ENCODE data around the gene KIF1A.

The KIF1A gene

DNA sequence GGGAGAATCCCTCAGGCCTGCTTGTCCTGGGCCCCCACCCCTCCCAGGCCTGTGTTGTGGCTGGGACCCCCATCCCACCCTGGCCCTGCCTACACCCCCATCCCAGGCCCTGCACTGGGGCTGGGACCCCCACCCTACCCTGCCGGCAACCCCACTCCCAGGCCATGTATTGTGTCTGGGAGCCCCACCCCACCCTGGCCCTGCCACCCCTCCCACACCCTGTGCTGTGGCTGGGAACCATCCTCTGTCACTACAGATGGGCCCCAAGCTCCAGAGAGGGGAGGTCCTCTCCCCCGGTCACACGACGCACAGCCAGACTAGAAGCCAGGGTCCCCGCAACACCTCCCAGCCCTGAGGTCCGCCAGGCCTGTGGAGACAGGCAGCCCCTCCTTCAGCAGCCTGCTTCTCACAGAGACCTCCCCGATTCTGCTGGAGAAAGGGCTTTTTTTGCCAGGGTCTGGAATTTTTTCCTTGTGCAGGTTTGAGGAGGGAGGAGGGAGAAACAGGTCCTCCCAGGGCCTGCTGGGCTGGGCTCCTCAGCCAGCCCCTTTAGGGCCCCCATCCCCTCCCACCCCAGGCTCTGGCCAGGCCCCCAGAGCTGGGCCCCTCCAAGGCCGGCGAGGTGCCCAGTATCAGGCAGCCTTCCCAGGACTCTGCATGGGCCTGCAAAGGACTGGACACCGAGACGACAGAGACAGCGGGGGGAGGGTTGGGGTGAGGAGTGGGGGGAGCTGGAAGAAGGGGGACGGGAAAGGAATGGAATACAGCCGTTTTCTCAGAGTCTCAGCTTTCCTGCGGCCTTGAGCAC, 28.0 kb downstream of the KIF1A start:
- H3K27me3 ChIP-seq (ENCODE audit: insufficient read depth, poor library complexity, severe bottlenecking): no peaks in the 10 kb centered on the region
- H3K27ac ChIP-seq (replicated peaks): no peak overlapping the region
- TF ChIP-seq, protein P1, sequence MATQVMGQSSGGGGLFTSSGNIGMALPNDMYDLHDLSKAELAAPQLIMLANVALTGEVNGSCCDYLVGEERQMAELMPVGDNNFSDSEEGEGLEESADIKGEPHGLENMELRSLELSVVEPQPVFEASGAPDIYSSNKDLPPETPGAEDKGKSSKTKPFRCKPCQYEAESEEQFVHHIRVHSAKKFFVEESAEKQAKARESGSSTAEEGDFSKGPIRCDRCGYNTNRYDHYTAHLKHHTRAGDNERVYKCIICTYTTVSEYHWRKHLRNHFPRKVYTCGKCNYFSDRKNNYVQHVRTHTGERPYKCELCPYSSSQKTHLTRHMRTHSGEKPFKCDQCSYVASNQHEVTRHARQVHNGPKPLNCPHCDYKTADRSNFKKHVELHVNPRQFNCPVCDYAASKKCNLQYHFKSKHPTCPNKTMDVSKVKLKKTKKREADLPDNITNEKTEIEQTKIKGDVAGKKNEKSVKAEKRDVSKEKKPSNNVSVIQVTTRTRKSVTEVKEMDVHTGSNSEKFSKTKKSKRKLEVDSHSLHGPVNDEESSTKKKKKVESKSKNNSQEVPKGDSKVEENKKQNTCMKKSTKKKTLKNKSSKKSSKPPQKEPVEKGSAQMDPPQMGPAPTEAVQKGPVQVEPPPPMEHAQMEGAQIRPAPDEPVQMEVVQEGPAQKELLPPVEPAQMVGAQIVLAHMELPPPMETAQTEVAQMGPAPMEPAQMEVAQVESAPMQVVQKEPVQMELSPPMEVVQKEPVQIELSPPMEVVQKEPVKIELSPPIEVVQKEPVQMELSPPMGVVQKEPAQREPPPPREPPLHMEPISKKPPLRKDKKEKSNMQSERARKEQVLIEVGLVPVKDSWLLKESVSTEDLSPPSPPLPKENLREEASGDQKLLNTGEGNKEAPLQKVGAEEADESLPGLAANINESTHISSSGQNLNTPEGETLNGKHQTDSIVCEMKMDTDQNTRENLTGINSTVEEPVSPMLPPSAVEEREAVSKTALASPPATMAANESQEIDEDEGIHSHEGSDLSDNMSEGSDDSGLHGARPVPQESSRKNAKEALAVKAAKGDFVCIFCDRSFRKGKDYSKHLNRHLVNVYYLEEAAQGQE (IDR thresholded peaks at IDR 0.05; ENCODE audit: insufficient replicate concordance, low read depth): no peak
- TF ChIP-seq SPI1 (IDR thresholded peaks at IDR 0.05; ENCODE audit: borderline replicate concordance, low read depth) (no peak), GABPA (IDR thresholded peaks at IDR 0.05; ENCODE audit: low read depth) (no peak), POLR2AphosphoS5 (IDR thresholded peaks at IDR 0.05; ENCODE audit: low read depth) (no peak)
- TF ChIP-seq, protein P2, sequence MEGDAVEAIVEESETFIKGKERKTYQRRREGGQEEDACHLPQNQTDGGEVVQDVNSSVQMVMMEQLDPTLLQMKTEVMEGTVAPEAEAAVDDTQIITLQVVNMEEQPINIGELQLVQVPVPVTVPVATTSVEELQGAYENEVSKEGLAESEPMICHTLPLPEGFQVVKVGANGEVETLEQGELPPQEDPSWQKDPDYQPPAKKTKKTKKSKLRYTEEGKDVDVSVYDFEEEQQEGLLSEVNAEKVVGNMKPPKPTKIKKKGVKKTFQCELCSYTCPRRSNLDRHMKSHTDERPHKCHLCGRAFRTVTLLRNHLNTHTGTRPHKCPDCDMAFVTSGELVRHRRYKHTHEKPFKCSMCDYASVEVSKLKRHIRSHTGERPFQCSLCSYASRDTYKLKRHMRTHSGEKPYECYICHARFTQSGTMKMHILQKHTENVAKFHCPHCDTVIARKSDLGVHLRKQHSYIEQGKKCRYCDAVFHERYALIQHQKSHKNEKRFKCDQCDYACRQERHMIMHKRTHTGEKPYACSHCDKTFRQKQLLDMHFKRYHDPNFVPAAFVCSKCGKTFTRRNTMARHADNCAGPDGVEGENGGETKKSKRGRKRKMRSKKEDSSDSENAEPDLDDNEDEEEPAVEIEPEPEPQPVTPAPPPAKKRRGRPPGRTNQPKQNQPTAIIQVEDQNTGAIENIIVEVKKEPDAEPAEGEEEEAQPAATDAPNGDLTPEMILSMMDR (IDR thresholded peaks at IDR 0.05; ENCODE audit: insufficient read depth, low read length): no peak
- DNase-seq (ENCODE audit: low read depth in 1 of 2, low spot score in 1 of 2): no peak
- no peak overlapping the region for H3K4me3 ChIP-seq (replicated peaks; ENCODE audit: insufficient read depth, low read length)

DNA sequence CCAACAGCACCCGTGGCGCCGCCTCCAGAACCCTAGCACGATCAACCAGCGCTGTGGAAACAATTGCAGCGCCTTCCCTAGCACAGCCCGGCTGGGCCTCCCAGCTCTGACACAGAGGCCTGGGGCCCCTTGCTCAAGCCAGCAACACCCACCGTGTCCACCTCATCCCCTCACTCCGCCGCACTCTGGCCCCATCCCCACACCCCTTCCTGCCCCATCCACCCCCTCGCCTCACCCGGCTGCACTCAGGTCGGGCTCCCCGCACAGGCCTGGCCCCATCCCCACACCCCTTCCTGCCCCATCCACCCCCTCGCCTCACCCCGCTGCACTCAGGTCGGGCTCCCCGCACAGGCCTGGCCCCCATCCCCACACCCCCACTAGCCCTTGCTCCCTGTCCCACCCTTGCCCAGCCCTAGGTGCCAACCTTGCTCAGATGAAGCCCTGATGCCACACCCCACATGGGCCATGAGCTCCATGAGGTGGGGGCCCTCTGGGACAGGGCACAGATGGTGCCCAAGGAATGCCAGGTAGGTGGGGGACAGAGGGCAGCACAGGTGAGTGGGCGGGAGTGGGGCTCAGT, 28.7 kb downstream of the KIF1A start:
- Histone ChIP-seq H3K4me3 (replicated peaks; ENCODE audit: insufficient read depth, low read length) (no peak overlapping the region), H3K27ac (replicated peaks) (no peak overlapping the region), H3K27me3 (ENCODE audit: insufficient read depth, poor library complexity, severe bottlenecking) (no peaks in the 10 kb centered on the region)
- no peak for TF ChIP-seq SPI1 (IDR thresholded peaks at IDR 0.05; ENCODE audit: borderline replicate concordance, low read depth)
- DNase-seq (ENCODE audit: low read depth in 1 of 2, low spot score in 1 of 2): no peak

DNA sequence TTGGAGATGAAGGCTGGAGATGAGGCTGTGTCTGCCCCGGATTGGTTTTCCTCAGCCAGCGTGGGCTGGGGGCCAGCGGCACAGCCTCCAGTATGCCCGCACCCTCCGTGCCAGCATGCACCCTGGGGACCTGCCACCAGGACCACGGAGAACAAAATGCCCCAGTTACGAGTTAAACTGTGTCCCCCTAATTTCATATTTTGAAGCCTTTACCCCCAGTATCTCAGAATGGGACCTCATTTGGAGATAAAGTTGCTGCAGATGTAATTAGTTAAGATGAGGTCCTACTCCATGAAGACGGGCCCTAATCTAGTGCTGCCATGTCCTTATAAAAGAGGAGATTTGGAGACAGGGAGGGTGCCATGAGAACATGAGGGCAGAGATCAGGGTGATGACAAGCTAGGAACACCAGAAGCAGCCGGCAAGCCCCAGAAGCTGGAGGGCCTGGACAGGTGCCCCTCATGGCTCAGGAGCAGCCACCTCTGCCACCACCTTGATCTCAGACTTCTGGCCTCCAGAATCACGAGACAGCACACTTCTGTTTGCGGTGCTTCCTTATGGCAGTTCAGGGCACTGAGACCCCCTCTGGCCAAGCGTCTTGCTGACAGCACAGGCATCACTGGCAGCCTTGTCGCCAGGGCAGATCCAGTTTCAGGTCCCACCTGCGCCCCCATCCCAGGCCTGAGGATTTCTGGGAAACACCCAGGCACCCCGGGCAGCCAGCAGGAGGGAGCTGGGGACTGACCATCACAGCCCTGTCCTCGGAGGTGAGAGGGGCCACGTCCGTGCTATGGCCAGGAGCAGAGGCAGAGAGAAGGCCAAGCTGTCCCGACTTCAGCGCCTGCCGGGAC, 29.4 kb downstream of the KIF1A start:
- TF ChIP-seq POLR2AphosphoS5 (IDR thresholded peaks at IDR 0.05; ENCODE audit: low read depth) (no peak), SPI1 (IDR thresholded peaks at IDR 0.05; ENCODE audit: borderline replicate concordance, low read depth) (no peak)
- Histone ChIP-seq H3K4me3 (replicated peaks; ENCODE audit: insufficient read depth, low read length) (no peak overlapping the region), H3K27ac (replicated peaks) (no peak overlapping the region), H3K27me3 (ENCODE audit: insufficient read depth, poor library complexity, severe bottlenecking) (no peaks in the 10 kb centered on the region)
- no peak for DNase-seq (ENCODE audit: low read depth in 1 of 2, low spot score in 1 of 2)

DNA sequence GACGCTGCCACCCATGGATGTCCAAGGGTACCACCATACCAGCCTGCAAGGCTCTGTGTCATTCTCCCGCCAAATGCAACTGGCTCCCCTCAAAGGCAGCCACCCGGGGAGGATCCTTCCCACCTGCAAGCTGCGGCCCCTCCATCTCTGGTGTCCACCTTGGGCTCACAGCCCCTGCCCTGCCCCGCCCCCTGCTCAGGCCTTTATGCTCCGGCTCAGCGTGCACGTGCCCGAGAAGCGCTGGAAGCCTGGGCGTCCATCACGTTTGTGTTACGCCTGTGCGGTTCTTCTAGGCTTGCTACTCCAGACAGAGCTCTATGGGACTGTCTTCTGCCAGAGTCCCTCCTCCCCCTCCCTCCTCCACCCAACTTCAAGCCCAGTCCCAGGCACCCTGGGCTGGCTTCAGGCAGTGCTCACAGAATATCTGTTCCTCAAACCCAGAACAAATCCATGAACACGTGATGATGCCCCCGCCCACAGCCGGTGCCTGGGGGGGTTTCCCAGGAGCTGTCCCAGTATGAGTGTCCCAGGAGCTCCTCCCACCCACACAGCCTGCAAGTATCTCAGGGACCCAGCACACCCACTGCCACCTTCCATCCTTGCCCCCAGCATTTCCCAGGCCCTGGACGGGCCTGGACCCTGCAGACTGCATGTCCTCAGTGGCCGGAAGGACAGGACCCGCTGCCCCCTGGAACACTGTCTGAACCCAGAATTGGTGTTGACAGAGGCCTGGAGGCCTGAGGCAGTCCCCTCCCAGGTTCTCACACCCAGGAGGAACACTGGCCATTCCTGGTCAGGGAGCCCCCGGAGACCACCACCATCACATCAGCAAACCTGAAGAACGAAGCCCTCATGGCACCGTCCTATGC, 30.3 kb downstream of the KIF1A start:
- DNase-seq (ENCODE audit: low read depth in 1 of 2, low spot score in 1 of 2): no peak
- Histone ChIP-seq H3K27me3 (ENCODE audit: insufficient read depth, poor library complexity, severe bottlenecking) (no peaks in the 10 kb centered on the region), H3K4me3 (replicated peaks; ENCODE audit: insufficient read depth, low read length) (no peak overlapping the region), H3K27ac (replicated peaks) (no peak overlapping the region)
- TF ChIP-seq SPI1 (IDR thresholded peaks at IDR 0.05; ENCODE audit: borderline replicate concordance, low read depth) (no peak), POLR2AphosphoS5 (IDR thresholded peaks at IDR 0.05; ENCODE audit: low read depth) (no peak), GABPA (IDR thresholded peaks at IDR 0.05; ENCODE audit: low read depth) (no peak)
- TF ChIP-seq, protein P2 (IDR thresholded peaks at IDR 0.05; ENCODE audit: insufficient read depth, low read length): no peak
- TF ChIP-seq, protein P1 (IDR thresholded peaks at IDR 0.05; ENCODE audit: insufficient replicate concordance, low read depth): no peak

All from HL-60 (cell line).